TTC549 (cell line): ENCODE results near the gene RABIF.

Source experiments
- FAIRE-seq: peaks from 2 replicates; lab custom pipeline; 2012; peaks lifted over from hg19 to GRCh38; lab: Jason Lieb, UNC

The RABIF gene

DNA sequence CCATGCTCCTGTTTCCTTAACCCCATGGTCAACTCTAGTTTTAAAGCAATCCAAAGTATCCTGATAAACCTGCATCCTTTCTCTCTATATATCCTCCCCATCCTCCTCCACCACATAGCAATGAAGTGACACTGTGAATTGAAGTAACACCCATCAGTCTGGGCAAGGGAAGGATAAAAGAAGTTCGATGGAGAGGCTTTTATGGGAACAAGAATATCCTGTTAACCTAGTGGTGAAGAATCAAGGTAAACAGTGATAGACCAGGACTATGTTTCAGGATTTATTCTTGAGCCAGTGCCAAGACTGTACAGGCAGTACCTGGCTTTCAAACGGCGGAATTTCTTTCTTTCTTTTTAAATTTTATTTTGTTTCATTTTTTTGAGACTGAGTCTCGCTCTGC is 17.6 kb downstream of the RABIF start:
- no peak for FAIRE-seq

DNA sequence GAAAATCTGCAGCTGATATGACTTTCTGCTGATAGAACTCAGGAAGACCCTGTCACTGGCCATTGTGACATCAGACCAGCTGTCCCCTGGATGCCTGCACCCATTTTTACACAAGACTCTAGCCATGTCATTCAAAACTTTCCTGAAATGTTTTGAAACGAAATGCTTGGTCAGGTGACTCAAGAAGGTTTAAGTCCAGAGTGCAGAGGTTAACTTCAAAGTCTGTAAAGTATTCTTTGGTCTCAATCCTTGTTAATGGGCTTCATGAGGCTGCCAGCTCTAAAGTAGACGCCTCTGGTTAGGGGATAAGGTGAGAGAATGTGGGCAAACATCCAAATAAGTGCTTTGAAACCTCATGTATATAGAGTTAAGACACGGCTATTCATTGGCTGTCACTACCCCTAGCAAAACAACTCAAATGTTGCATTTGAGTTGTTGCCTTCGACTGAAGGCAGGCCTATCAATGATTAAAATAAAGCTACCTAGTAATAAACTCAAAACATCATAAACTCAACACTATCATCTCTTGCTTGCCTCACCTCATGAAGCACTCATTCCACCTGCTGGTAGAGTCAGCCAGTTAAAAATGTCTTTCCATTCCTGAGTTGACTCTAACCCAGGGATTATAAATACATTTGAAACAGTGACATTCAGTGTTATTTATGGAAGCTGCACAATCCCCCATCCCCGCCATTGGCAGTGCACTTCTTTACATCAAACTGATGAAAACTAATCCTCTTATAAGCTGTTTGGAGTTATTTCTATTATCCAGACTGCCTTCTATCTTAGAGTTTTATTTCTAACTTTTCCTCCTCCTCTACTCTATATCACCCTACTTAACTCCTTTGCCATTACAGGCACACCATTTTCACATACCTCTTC is 26.0 kb downstream of the RABIF start:
- FAIRE-seq = no peak

DNA sequence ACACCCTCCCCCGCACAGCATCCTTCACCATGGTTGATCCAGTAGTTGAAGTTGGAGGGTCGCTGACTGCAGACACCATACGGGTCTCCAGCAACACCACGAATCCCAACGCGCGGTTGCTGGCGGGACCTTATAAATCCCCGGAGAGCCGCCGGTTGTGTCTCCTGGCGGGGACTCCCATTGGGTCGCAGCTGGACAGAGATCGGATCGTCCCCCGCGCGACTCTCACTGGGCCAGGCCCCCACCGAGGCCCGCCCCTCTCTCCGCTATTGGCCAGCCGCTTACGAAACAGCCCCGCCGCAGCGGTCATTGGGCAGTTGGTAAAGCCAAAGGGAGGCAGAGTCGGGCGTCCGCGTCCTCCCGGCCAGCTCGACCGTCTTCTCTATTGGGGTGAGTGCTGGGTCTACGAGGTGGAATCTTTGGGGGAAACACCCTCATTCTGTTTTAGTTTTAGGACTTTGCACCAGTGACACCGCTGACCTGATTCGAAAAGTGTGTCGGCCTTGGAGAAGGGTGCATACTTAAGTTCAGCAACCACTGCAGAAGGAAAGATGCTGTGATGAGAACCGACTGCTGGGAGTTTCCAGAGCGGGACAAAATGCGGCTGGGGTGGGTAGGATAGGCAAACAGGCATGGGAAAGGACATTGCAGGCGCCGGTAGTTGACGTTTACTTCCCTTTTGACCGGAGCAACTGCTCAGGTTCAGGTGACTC is 27.4 kb downstream of the RABIF start:
- peak; percentile 84 for FAIRE-seq

DNA sequence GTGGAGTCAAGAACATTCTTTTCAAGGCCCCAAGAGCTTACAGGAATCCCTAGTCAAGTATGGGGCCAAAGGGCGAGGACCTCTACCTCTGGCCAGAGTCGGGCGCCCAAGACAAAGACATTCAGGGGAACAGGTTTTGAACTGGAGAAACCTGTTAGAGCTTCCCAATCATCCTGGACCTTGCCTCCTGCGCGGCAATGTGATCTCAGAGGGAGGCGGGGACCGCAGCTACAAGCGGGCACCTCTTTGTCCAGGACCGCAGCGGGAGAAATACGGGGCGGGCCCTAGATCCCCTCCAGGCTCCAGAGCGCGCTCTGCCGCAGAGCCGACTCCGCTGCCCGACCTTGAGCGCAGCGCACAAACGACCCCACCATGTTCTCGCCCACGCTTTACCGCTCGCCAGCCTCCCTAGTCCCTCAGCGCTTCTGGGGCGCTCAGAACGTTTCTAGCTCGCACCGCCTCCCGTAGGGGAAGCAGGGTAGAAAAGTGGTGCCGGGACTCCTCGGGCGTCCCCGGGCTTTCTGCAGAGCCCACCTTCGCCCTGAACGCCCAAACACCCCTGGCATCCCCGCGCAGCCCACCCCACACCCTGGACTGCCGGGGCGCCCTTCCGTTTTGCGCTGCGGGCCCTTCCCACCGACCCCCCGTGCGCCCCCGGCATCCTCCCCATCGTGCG is 28.1 kb downstream of the RABIF start:
- FAIRE-seq = no peak

DNA sequence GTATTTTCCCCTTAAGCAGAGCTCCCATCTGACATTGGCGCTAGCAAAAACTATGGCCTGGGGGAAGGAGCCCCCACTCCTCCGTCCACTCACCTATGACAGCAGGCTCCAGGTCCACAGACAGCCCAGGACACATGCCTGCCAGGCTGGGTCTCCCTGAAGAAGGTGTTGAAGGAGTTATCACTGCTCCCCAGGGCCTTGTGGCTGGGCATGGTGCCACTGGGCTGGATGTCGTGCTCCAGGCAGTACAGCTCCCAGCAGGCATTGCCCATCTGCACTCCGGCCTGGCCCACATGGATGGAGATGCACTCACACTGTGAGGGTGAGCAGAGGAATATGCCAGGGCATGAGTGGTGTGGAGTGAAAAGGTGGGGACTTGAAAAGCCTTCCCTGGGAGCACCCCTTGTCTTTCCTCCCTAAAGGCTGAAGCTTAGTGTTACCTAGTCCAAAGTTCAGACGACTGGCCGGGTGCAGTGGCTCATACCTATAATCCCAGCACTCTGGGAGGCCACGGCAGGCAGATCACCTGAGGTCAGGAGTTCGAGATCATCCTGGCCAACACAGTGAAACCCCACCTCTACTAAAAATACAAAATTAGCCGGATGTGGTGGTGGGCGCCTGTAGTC is 30.0 kb downstream of the RABIF start:
- FAIRE-seq = no peak

DNA sequence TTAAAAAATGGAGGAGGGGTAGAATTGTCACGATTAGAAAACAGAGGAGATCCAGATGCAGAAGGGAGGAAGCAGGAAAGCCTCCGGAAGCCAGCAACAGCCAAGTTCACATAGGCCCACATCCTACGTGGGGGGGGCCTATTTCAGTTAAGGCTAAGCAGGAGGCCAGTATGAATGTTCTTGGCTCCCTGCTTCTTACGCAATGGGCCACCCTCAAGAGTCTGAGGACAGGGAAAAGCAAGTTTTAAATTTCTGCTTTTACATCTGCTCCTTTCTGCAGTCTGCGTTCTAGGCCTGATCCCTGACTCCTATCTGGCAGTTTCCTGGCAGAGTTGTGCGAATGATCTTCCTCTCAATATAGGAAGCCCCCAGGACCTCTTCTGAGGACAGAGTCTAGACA is 30.6 kb downstream of the RABIF start:
- FAIRE-seq = no peak

DNA sequence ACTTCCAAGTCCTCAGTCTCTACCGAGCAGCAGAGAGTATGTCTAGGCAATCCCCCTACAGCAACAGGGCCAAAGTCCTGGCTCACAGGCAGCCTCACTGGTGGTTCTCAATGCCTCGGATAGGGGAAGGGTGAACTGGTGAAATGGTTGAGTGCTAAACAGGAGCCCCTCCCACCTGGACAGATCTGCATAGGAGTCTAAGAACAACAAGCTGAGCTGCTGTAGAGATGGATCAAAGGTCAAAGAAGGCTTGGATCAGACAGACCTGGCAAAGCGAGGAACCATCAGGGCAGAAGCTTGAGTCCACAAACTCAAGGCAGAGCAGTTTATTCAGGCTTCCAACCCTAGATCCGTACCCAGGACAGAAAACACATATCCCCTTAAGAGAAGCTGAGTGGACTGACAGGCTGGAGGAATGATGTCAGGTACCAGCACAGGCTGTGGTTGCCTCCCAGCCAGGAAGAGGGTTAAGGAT is 31.8 kb downstream of the RABIF start:
- no peak for FAIRE-seq

DNA sequence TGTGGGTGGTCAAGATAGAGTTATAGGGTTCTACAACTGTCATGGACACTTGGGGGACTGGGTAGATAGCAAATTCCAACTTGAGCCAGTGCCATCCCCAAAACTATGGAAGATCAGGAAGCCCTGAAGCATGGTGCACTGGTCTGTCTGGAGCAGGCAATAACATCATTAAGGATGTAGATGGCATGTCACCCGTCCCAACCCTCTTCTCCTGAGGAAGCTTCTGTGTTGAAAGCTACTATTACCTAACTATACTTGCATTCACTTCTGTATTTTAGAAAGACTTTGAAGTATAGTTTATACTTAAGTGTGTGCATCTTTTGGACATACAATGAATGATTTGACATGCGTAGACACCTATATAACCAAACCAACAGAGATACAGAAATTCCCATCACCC is 32.9 kb downstream of the RABIF start:
- FAIRE-seq = no peak

DNA sequence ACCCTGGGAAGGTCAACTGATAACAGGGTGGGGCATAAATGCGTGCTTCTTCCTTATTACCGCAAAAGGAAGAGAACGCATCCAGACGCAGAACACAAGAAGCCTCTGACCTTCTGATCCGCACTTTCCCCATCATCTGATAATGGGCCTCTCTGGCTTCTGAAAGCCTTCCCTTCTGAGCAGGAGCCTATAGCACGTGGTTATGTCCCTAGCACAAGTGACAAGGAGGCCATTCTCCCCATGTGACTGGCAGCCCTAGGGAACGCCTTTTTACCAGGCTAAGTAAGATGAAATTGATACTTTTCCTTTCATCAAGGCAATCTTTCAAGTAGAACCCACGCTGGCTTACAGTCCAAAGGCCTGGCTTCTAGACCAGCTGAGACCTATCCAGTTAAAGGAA is 34.2 kb downstream of the RABIF start:
- no peak for FAIRE-seq

DNA sequence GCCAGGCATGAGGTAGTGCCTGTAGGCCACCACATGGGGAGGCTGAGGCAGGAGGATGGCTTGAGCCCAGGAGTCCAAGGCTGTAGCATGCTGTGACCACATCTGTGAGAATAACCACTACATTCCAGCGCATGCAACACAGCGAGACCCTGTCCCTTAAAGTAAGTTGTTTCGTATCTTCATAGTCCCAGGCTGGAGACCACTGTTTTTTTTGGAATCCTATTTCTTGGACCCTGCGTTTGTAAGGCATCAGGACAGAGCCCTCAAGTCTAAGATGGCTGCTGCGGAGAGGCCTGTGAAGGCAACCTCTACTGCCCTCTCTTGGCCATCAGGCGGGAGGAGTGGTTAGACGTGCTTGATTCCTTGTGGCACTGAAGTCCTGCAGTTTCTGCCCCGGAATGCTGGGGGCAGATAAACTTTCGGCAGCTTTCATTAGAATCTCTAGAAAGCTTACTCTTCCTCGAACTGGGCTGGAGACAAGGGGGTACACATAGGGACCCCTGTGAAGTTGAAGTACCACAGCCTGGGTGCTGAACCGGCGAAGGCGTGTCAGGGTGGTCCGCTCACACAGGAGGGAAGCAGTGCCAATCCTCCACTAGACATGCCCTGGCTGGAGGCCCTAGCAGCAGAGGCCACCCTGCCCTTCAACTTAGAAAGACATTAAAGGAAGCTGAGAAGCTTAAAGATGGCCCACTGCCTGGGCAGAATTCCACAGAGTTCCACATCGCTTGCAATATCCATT is 36.6 kb downstream of the RABIF start:
- FAIRE-seq = peak; percentile 75

DNA sequence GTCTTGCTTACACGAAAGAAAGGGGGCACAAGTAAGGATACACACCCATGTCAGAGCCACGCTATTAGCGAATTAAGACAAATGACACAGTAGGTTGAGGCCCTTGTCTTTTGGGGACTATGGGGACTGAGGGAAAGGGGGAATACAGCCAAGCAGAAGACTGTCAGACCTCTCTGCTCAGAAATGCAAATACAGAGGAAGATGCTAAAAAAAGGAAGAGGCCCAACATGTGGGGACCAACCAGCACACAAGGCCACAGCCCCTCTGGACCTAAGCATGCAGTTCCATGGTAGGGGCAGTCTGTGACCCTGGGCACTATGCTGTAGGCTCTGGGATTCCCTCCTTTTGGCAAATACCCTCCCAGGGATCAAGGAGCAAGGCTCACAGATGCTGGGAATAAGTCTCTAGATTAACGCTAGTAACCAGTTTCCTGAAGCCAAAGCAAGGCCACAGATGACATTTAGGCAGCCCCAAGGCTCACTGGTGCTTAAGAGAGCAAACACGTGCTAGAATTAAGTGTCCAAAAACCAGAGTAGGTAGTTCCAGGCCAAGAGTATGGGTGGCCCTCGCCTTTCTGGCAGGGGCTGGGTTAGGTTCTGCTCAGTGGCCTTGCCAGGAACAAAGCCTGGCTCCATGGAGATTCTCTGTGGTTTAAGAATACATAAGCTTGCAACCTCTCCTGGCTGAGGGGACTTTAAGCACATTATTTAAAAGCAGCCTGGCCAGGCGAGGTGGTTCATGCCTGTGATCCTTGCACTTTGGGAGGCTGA is 38.2 kb downstream of the RABIF start:
- FAIRE-seq = no peak

DNA sequence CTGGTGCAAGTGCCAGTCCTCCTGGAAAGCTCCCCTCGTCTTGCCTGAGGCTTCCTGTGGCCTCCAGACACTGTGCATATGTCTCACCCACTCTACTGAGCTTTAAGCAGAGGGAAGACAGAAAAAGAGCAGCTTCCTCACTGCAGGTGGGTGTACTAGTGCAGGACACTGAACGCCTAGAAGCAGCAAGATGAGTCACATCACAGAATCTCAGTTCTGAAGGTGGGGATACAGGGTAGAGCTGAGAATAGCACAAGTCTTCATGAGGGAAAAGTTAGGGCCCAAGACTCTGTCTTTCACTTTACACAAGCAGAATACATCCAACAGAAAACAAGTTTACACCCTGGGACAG is 40.8 kb downstream of the RABIF start:
- no peak for FAIRE-seq

DNA sequence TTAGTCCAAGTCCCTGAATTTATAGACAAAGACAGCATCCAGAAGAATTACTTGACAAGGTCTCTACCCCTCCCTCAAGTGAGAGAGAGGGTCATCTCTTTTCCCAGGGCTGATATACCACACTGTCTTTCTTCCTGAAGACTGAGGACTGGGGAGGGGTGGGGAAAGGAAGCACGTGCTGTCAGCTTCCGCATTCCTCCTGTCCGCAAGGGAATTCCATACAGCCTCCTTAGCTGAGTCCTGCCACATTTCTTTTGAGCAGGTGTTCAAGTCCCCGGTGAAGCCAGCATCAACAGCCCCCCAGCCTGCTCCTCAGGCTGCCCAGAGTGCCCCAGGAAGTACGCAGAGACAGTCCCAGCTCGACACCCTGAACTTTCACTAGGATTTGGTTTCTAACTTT is 44.0 kb downstream of the RABIF start:
- no peak for FAIRE-seq

DNA sequence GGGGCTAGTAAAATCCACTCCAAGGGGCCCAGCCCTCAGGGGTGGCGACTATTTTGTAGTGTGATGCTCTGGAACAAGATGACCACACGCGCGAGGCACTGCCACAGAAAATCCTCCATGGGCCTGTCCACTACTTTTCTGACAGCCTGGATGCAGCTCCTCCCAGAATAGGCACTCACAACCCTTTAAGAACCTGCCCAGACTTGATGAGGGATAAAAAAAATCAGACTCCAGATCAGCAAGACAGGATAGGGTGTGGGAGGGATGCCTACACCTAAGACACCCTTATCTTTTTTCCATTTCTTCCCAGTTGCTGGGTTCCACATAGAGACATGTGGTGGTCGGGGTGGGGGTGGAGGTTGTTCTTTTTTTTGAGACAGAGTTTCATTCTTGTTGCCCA is 44.7 kb downstream of the RABIF start:
- no peak for FAIRE-seq

DNA sequence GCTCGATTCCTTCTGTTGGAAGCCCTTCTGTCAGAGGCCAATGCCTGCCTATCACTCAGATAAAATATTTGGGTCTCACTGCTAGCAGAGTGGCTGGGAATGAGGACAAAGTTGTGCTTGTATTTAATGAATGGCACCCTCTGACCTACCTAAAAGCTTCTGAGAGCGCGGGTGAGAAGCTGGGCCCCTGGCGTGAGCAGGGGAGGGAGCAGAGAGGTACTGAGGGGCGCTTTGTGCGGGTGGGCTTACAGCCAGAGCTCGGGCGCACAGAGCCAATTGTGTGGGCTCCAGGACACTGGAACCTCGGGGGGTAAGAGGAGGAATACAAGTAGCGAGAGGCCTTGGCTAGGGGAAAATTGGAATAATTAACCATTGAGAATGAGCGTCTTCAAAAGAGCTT is 45.9 kb downstream of the RABIF start:
- FAIRE-seq = no peak

DNA sequence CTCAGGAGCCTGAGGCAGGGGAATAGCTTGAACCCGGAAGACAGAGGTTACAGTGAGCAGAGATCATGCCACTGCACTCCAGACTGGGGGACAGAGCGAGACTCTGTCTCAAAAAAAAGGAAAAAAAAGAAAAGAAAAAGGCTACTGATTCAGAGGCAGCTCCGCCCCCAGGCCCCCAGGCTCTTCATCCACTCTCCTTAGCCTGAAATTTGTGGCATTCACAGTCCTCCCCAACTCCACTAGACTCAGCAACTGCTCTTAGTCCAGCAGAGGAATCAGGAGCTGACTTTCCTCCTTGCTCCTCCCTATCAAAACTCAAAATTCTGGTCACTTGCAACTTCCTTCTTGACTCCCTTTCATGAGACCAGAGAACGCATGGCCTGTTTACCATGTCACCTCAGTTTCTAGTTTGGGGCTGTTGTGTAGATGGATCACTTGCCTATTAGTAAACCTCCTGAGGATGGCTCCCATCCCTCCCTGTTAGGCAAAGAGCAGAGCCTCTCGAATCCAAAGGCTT is 51.1 kb downstream of the RABIF start:
- no peak for FAIRE-seq

DNA sequence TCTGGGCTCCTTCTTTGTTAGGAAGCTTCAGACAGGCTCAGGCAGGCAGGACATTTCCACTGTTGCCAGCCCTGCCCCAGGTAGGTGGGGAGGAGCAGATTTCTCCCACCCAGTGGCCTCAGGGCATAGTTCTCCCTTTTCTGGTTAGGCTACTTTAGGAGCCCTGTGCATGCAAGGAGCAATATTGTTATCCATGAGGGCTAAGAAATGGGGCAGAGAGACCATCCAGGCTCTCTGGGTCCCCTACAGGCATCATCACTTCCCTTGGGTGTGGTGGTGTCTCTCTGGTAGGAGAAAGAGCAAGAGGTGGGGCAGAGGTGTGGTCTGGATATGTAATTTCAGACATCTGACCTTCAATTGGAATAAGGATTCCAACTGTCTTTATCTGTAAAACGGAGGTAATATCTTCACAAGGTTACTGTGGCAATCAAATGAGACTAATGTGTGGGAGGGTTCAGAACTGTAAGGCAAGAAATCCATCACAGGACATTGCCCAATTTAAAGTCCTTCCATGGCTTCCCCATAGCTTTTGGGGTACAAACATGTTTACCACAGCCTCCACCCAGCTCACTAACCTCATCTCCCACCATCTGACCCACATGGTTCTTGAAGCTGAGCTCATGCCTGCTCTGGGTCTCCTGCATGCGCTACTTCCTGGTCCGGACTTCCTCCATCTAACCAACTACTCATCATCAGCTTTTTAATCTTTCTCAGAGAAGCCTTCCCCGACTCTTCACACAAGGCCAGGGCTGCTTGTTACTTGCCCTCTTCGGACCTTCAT is 52.1 kb downstream of the RABIF start:
- no peak for FAIRE-seq

DNA sequence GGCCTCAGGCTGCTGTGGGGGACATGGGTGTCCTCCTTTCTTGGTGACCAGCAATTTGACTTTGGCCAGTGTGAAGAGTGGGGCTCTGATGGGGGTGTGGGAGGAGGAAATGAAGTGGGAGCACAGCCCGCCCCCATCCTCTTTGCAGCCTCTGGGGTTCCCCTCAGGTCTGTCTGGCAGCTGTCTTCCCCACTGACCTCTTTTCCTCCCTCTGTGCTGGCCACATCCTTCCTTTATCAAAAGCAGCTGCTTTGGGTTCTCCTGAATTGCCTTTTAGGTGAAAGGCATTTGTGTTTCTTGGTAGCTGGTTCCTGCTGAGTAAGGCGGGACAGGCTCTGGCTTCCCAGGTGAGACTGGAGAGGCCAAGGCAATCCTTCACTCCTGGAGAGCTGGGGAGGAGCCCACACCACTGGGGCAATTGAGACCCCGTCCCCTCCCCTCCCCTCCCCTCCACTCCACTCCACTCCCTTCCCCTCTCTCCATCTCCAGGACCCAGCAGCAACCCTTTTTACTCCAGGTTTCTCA is 53.3 kb downstream of the RABIF start:
- FAIRE-seq = no peak

DNA sequence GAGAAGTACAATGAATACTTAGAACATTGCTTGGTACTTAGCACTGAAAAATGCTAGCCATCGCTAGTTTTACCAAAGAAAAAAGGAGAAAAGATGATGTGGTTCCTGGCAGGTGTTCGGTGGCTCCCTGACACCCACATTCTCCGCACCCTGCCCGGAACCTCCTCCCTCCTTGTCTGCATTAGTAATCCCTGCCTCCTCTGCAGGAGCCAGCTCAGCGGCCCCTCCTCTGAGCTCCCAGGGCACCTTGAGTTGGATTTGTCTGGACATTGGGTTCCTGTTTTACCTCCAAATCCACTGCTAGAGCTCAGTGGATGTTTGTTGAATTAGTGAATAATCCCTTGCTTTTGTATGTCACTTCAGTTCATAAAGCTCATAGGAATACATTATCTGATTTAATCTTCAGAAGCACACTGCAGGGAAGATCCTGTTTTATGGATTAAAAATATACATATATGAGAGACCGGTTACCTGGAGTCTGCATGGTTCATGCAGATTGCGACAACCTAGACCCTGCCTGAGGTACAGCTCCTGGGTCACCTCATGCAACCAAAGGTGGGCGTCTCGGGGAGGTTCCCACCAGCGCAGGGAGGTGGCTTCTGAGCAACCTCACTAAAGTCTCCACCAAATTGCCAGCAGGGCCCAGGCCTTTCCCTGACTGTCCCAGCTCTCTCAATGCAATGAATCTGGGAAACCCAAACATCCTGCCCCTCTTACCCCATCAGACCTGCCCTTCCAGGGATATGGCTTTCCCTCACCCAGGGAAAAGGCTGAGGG is 54.0 kb downstream of the RABIF start:
- FAIRE-seq = no peak
